GM23338 (cell line): ENCODE measurements around the gene C12orf43. TPM values are rescaled to one million over a fixed set of nuclear protein-coding genes. Genes with fewer than 3 reads are reported as not detected.
A peak's percentile ranks its signal among the peaks of the same experiment; 100 is the strongest.

ENCODE experiments used
- ATAC-seq: fragments of 200-7000 bp; cut with Tn5 transposase; 3 replicates; pipeline ENCODE4 v1.9.1; 2020
- DNase-seq: peaks from one replicate; pipeline ENCODE4 v3.0.0-alpha.2; 2015; ENCODE audit warnings: low spot score
- H2AFZ ChIP-seq: fragments of 200-600 bp; sonication (generic); 2 replicates; pipeline ENCODE4 v1.8.0; 2016; ENCODE audit warnings: antibody characterized with exemption, mild to moderate bottlenecking, moderate library complexity
- H3F3A ChIP-seq: fragments of 200-600 bp; sonication (generic); replicated peaks from 2 replicates; pipeline ENCODE4 v1.8.0; 2017; ENCODE audit warnings: antibody characterized with exemption, mixed run types, low read depth
- H3K27ac ChIP-seq: fragments of 200-600 bp; sonication (generic); 2 replicates; pipeline ENCODE4 v1.6.1; 2016; ENCODE audit warnings: low read depth
- H3K27me3 ChIP-seq: fragments of 200-600 bp; sonication (generic); 2 replicates; pipeline ENCODE4 v1.8.0; 2016; ENCODE audit warnings: mild to moderate bottlenecking, mixed run types, moderate library complexity; ENCODE audit not compliant: insufficient read depth
- H3K36me3 ChIP-seq: fragments of 200-600 bp; sonication (generic); 2 replicates; pipeline ENCODE4 v1.8.0; 2016; ENCODE audit warnings: mild to moderate bottlenecking; ENCODE audit not compliant: insufficient read depth
- H3K4me1 ChIP-seq: fragments of 200-600 bp; sonication (generic); 2 replicates; pipeline ENCODE4 v1.8.0; 2016; ENCODE audit warnings: mild to moderate bottlenecking, moderate library complexity; ENCODE audit not compliant: insufficient read depth
- H3K4me2 ChIP-seq: fragments of 200-600 bp; sonication (generic); 2 replicates; pipeline ENCODE4 v1.7.1; 2017; ENCODE audit warnings: mixed run types
- H3K4me3 ChIP-seq: fragments of 200-600 bp; sonication (generic); 2 replicates; pipeline ENCODE4 v1.6.1; 2016; ENCODE audit warnings: mixed run types
- H3K79me2 ChIP-seq: fragments of 200-600 bp; sonication (generic); replicated peaks from 2 replicates; pipeline ENCODE4 v1.8.0; 2017; ENCODE audit warnings: mild to moderate bottlenecking; ENCODE audit not compliant: insufficient read depth
- H3K9me2 ChIP-seq: fragments of 200-600 bp; sonication (generic); 2 replicates; pipeline ENCODE4 v1.8.0; 2017; ENCODE audit not compliant: insufficient read depth
- H4K20me1 ChIP-seq: fragments of 200-600 bp; sonication (generic); replicated peaks from 2 replicates; pipeline ENCODE4 v1.8.0; 2017; ENCODE audit warnings: mild to moderate bottlenecking; ENCODE audit not compliant: insufficient read depth
- H3K27ac Mint-ChIP-seq: 2 replicates; pipeline ENCODE4 v1.8.0; 2020; ENCODE audit warnings: inconsistent platforms, mild to moderate bottlenecking, moderate library complexity, mixed read lengths
- H3K27me3 Mint-ChIP-seq: 3 replicates; pipeline ENCODE4 v1.8.0; 2022; ENCODE audit warnings: low read depth, mild to moderate bottlenecking, moderate library complexity, mixed read lengths, inconsistent platforms; ENCODE audit not compliant: insufficient read depth, poor library complexity
- H3K36me3 Mint-ChIP-seq: 3 replicates; pipeline ENCODE4 v1.8.0; 2021; ENCODE audit warnings: low read depth, mild to moderate bottlenecking, inconsistent platforms, moderate library complexity, mixed read lengths
- H3K4me1 Mint-ChIP-seq: 3 replicates; pipeline ENCODE4 v1.8.0; 2020; ENCODE audit warnings: mild to moderate bottlenecking, inconsistent platforms, mixed read lengths
- H3K4me3 Mint-ChIP-seq: 3 replicates; pipeline ENCODE4 v1.8.0; 2021; ENCODE audit warnings: moderate library complexity, mild to moderate bottlenecking, inconsistent platforms, mixed read lengths
- H3K9me3 Mint-ChIP-seq: 3 replicates; pipeline ENCODE4 v1.8.0; 2020; ENCODE audit warnings: moderate library complexity, mild to moderate bottlenecking, inconsistent platforms, mixed read lengths
- CREB1 ChIP-seq: fragments of 250-450 bp; sonication (Bioruptor Pico); IDR thresholded peaks from 2 replicates; pipeline ENCODE4 v1.5.0; 2020; ENCODE audit warnings: low read depth, mild to moderate bottlenecking, moderate library complexity
- EZH2 ChIP-seq: fragments of 200-600 bp; sonication (generic); IDR thresholded peaks from one replicate; pipeline ENCODE4 v1.8.0; 2017; ENCODE audit warnings: antibody characterized with exemption, mild to moderate bottlenecking, low read depth; ENCODE audit not compliant: unreplicated experiment
- EZH2phosphoT487 ChIP-seq: fragments of 200-600 bp; sonication (generic); IDR thresholded peaks from one replicate; pipeline ENCODE4 v1.8.1; 2018; ENCODE audit warnings: antibody characterized with exemption; ENCODE audit not compliant: unreplicated experiment
- JUNB ChIP-seq: IDR thresholded peaks from one replicate; pipeline ENCODE4 v1.6.1; 2016; ENCODE audit warnings: antibody characterized with exemption; ENCODE audit not compliant: unreplicated experiment
- NANOG ChIP-seq: IDR thresholded peaks from 2 replicates; pipeline ENCODE4 v1.6.1; 2016; ENCODE audit warnings: antibody characterized with exemption, borderline replicate concordance
- POLR2AphosphoS5 ChIP-seq: IDR thresholded peaks from 2 replicates; pipeline ENCODE4 v1.6.1; 2016; ENCODE audit warnings: antibody characterized with exemption, low read depth
- STAT1 ChIP-seq: IDR thresholded peaks from one replicate; pipeline ENCODE4 v1.6.1; 2016; ENCODE audit warnings: antibody characterized with exemption; ENCODE audit not compliant: unreplicated experiment
- ZNF114 ChIP-seq: fragments of 250-450 bp; sonication (Bioruptor Pico); IDR thresholded peaks from 2 replicates; pipeline ENCODE4 v1.5.0; 2020; ENCODE audit warnings: mild to moderate bottlenecking, moderate library complexity
- ZNF331 ChIP-seq: fragments of 250-450 bp; sonication (Bioruptor Pico); IDR thresholded peaks from 2 replicates; pipeline ENCODE4 v1.5.0; 2020; ENCODE audit warnings: low read depth, mild to moderate bottlenecking, moderate library complexity
- polyA plus RNA-seq: library from polyadenylated mRNA; unstranded; fragments of >200 nt; fragmentation: Nextera tagmentation; extraction: Ambion mirVana; gene quantifications from 2 replicates; pipeline ENCODE4 v1.2.1, GENCODE V29; 2016
- total RNA-seq: library from RNA; depleted of rRNA; stranded (reverse); fragments of >200 nt; shearing (Covaris generic); gene quantifications from 2 replicates; pipeline ENCODE4 v1.2.3, GENCODE V29; 2014
- TF ChIP-seq, protein P1 (sequence below): IDR thresholded peaks from 2 replicates; pipeline ENCODE4 v1.6.1; 2016; ENCODE audit warnings: antibody characterized with exemption
- TF ChIP-seq, protein P2 (sequence below), 2 experiments: fragments of 200-600 bp in 1 of 2; sonication (generic) in 1 of 2; conservative IDR thresholded peaks; 2 replicates each; pipeline versions ENCODE4 v1.5.1 to v1.6.1; 2016 to 2017; ENCODE audit warnings: antibody characterized with exemption in 2 of 2, low read depth in 2 of 2, mild to moderate bottlenecking in 2 of 2, moderate library complexity in 1 of 2
- TF ChIP-seq, protein P3 (sequence below): fragments of 250-450 bp; sonication (Bioruptor Pico); IDR thresholded peaks from 2 replicates; pipeline ENCODE4 v1.5.0; 2020; ENCODE audit warnings: mild to moderate bottlenecking, moderate library complexity
- TF ChIP-seq, protein P4 (sequence below): IDR thresholded peaks from one replicate; pipeline ENCODE4 v1.6.1; 2018; ENCODE audit warnings: antibody characterized with exemption; ENCODE audit not compliant: unreplicated experiment

Gene C12orf43
- total and polyA plus RNA-seq, 2 experiments from 2014 or later: 15.2 to 20.7 TPM

DNA sequence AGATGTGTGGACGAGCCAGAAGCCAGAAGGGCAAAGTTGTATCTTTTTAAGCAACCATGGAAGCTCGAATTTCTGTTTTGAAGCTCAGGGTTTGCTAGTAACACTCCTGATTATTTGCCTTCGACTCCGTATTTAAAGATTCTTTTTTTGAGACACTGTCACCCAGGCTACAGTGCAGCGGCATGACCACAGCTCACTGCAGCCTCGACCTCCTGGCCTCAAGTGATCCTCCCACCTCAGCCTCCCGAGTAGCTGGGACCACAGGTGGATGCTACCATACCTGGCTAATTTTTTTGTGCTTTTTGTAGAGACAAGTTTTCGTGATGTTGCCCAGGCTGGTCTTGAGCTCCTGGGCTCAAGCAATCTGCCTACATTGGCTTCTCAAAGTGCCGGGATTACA lies 41.5 kb upstream of the C12orf43 start:
- no peaks in the 10 kb centered on the region for H4K20me1 ChIP-seq
- no peak overlapping the region for H3K4me2 ChIP-seq
- Mint-ChIP-seq H3K4me1 (peaks cover 6% of the 10 kb centered on the region), H3K4me3 (no peak overlapping the region), H3K36me3 (no peaks in the 10 kb centered on the region), H3K27ac (no peak overlapping the region), H3K27me3 (peaks cover 6% of the 10 kb centered on the region), H3K9me3 (no peaks in the 10 kb centered on the region)
- no peak overlapping the region for H3K27ac ChIP-seq
- H3K36me3 ChIP-seq: no peaks in the 10 kb centered on the region
- DNase-seq (no peak), ATAC-seq (no peak)
- H3K27me3 ChIP-seq: no peaks in the 10 kb centered on the region
- no peaks in the 10 kb centered on the region for H3F3A ChIP-seq
- H2AFZ ChIP-seq: peak overlapping the region; percentile 78
- H3K4me3 ChIP-seq: no peak overlapping the region
- TF ChIP-seq, protein P1, sequence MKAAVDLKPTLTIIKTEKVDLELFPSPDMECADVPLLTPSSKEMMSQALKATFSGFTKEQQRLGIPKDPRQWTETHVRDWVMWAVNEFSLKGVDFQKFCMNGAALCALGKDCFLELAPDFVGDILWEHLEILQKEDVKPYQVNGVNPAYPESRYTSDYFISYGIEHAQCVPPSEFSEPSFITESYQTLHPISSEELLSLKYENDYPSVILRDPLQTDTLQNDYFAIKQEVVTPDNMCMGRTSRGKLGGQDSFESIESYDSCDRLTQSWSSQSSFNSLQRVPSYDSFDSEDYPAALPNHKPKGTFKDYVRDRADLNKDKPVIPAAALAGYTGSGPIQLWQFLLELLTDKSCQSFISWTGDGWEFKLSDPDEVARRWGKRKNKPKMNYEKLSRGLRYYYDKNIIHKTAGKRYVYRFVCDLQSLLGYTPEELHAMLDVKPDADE: no peak
- TF ChIP-seq, protein P2, sequence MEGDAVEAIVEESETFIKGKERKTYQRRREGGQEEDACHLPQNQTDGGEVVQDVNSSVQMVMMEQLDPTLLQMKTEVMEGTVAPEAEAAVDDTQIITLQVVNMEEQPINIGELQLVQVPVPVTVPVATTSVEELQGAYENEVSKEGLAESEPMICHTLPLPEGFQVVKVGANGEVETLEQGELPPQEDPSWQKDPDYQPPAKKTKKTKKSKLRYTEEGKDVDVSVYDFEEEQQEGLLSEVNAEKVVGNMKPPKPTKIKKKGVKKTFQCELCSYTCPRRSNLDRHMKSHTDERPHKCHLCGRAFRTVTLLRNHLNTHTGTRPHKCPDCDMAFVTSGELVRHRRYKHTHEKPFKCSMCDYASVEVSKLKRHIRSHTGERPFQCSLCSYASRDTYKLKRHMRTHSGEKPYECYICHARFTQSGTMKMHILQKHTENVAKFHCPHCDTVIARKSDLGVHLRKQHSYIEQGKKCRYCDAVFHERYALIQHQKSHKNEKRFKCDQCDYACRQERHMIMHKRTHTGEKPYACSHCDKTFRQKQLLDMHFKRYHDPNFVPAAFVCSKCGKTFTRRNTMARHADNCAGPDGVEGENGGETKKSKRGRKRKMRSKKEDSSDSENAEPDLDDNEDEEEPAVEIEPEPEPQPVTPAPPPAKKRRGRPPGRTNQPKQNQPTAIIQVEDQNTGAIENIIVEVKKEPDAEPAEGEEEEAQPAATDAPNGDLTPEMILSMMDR (conservative IDR thresholded peaks at IDR 0.05; ENCODE audit: low read depth in 2 of 2): no peak
- no peak for TF ChIP-seq CREB1 (CRISPR knock-in tag)
- TF ChIP-seq ZNF331 (CRISPR knock-in tag): no peak
- TF ChIP-seq EZH2: no peak
- TF ChIP-seq NANOG: no peak
- no peak for TF ChIP-seq POLR2AphosphoS5
- TF ChIP-seq, protein P3, sequence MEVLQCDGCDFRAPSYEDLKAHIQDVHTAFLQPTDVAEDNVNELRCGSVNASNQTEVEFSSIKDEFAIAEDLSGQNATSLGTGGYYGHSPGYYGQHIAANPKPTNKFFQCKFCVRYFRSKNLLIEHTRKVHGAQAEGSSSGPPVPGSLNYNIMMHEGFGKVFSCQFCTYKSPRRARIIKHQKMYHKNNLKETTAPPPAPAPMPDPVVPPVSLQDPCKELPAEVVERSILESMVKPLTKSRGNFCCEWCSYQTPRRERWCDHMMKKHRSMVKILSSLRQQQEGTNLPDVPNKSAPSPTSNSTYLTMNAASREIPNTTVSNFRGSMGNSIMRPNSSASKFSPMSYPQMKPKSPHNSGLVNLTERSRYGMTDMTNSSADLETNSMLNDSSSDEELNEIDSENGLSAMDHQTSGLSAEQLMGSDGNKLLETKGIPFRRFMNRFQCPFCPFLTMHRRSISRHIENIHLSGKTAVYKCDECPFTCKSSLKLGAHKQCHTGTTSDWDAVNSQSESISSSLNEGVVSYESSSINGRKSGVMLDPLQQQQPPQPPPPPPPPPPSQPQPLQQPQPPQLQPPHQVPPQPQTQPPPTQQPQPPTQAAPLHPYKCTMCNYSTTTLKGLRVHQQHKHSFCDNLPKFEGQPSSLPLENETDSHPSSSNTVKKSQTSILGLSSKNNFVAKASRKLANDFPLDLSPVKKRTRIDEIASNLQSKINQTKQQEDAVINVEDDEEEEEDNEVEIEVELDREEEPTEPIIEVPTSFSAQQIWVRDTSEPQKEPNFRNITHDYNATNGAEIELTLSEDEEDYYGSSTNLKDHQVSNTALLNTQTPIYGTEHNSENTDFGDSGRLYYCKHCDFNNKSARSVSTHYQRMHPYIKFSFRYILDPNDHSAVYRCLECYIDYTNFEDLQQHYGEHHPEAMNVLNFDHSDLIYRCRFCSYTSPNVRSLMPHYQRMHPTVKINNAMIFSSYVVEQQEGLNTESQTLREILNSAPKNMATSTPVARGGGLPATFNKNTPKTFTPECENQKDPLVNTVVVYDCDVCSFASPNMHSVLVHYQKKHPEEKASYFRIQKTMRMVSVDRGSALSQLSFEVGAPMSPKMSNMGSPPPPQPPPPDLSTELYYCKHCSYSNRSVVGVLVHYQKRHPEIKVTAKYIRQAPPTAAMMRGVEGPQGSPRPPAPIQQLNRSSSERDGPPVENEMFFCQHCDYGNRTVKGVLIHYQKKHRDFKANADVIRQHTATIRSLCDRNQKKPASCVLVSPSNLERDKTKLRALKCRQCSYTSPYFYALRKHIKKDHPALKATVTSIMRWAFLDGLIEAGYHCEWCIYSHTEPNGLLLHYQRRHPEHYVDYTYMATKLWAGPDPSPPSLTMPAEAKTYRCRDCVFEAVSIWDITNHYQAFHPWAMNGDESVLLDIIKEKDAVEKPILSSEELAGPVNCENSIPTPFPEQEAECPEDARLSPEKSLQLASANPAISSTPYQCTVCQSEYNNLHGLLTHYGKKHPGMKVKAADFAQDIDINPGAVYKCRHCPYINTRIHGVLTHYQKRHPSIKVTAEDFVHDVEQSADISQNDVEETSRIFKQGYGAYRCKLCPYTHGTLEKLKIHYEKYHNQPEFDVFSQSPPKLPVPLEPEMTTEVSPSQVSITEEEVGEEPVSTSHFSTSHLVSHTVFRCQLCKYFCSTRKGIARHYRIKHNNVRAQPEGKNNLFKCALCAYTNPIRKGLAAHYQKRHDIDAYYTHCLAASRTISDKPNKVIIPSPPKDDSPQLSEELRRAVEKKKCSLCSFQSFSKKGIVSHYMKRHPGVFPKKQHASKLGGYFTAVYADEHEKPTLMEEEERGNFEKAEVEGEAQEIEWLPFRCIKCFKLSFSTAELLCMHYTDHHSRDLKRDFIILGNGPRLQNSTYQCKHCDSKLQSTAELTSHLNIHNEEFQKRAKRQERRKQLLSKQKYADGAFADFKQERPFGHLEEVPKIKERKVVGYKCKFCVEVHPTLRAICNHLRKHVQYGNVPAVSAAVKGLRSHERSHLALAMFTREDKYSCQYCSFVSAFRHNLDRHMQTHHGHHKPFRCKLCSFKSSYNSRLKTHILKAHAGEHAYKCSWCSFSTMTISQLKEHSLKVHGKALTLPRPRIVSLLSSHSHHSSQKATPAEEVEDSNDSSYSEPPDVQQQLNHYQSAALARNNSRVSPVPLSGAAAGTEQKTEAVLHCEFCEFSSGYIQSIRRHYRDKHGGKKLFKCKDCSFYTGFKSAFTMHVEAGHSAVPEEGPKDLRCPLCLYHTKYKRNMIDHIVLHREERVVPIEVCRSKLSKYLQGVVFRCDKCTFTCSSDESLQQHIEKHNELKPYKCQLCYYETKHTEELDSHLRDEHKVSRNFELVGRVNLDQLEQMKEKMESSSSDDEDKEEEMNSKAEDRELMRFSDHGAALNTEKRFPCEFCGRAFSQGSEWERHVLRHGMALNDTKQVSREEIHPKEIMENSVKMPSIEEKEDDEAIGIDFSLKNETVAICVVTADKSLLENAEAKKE (CRISPR knock-in tag): no peak
- TF ChIP-seq, protein P4, sequence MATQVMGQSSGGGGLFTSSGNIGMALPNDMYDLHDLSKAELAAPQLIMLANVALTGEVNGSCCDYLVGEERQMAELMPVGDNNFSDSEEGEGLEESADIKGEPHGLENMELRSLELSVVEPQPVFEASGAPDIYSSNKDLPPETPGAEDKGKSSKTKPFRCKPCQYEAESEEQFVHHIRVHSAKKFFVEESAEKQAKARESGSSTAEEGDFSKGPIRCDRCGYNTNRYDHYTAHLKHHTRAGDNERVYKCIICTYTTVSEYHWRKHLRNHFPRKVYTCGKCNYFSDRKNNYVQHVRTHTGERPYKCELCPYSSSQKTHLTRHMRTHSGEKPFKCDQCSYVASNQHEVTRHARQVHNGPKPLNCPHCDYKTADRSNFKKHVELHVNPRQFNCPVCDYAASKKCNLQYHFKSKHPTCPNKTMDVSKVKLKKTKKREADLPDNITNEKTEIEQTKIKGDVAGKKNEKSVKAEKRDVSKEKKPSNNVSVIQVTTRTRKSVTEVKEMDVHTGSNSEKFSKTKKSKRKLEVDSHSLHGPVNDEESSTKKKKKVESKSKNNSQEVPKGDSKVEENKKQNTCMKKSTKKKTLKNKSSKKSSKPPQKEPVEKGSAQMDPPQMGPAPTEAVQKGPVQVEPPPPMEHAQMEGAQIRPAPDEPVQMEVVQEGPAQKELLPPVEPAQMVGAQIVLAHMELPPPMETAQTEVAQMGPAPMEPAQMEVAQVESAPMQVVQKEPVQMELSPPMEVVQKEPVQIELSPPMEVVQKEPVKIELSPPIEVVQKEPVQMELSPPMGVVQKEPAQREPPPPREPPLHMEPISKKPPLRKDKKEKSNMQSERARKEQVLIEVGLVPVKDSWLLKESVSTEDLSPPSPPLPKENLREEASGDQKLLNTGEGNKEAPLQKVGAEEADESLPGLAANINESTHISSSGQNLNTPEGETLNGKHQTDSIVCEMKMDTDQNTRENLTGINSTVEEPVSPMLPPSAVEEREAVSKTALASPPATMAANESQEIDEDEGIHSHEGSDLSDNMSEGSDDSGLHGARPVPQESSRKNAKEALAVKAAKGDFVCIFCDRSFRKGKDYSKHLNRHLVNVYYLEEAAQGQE: no peak
- no peak for TF ChIP-seq EZH2phosphoT487
- no peak for TF ChIP-seq ZNF114
- TF ChIP-seq STAT1: no peak
- no peak for TF ChIP-seq JUNB
- no peaks in the 10 kb centered on the region for H3K4me1 ChIP-seq
- no peaks in the 10 kb centered on the region for H3K9me2 ChIP-seq
- no peaks in the 10 kb centered on the region for H3K79me2 ChIP-seq
